H1 (cell line): ENCODE measurements around the gene BDP1. TPM values are rescaled to one million over a fixed set of nuclear protein-coding genes. Genes with fewer than 3 reads are reported as not detected.
"Not testable (repeated sequence)": the region's sequence is repeated elsewhere in the genome, so short reads cannot be mapped to it uniquely, and the experiment has no call there.

Experiments
- CTCF ChIA-PET: fragments of 300-600 bp; sonication (Branson Sonifier 250); formaldehyde crosslinking; loops from one replicate; lab custom pipeline; 2021; ENCODE audit not compliant: partially characterized antibody; lab: Charles Lee
- POLR2A ChIA-PET: fragments of 300-600 bp; sonication (Branson Sonifier 250); formaldehyde crosslinking; loops from one replicate; lab custom pipeline; 2021; ENCODE audit warnings: inconsistent platforms; ENCODE audit not compliant: partially characterized antibody; lab: Charles Lee
- DNase-seq, 2 experiments: peaks; one replicate each; pipeline versions ENCODE4 v3.0.0 to v3.0.0-alpha.2; 2010 to 2022; ENCODE audit warnings: low spot score in 2 of 2, low read depth in 1 of 2, mixed read lengths in 1 of 2
- FAIRE-seq: peaks from 2 replicates; lab custom pipeline; 2011; peaks lifted over from hg19 to GRCh38; lab: Jason Lieb, UNC
- H2AFZ ChIP-seq: 2 replicates; pipeline ENCODE4 v1.8.1; 2012; ENCODE audit warnings: low read length, inconsistent platforms
- H2AK5ac ChIP-seq: 2 replicates; pipeline ENCODE4 v1.6.1; 2013; ENCODE audit warnings: low read depth, low read length
- H2BK120ac ChIP-seq: replicated peaks from 2 replicates; pipeline ENCODE3; 2013; ENCODE audit warnings: low read depth, low read length, inconsistent platforms
- H2BK12ac ChIP-seq: 2 replicates; pipeline ENCODE4 v1.6.1; 2013; ENCODE audit warnings: low read depth, low read length
- H2BK15ac ChIP-seq: 2 replicates; pipeline ENCODE4 v1.6.1; 2013; ENCODE audit warnings: low read length
- H2BK20ac ChIP-seq: 2 replicates; pipeline ENCODE4 v1.6.1; 2013; ENCODE audit warnings: low read length
- H2BK5ac ChIP-seq: 2 replicates; pipeline ENCODE4 v1.6.1; 2013; ENCODE audit warnings: low read depth, low read length
- H3K14ac ChIP-seq: 2 replicates; pipeline ENCODE4 v1.6.1; 2013; ENCODE audit warnings: inconsistent platforms; ENCODE audit not compliant: insufficient read length
- H3K18ac ChIP-seq: 2 replicates; pipeline ENCODE4 v1.6.1; 2013; ENCODE audit warnings: low read length; ENCODE audit errors: extremely low read depth
- H3K23ac ChIP-seq: 2 replicates; pipeline ENCODE4 v1.6.1; 2013; ENCODE audit warnings: inconsistent platforms; ENCODE audit not compliant: insufficient read length
- H3K23me2 ChIP-seq: 2 replicates; pipeline ENCODE4 v1.6.1; 2013; ENCODE audit warnings: low read depth, low read length
- H3K27ac ChIP-seq: 2 replicates; pipeline ENCODE4 v1.6.1; 2011; ENCODE audit warnings: low read depth, low read length, inconsistent platforms
- H3K27me3 ChIP-seq, 4 experiments: replicated peaks in 1 of 4; 1 replicate in 1 of 4; 2 replicates in 3 of 4; pipeline versions ENCODE4 v1.6.1 to v1.8.1; 2011 to 2013; ENCODE audit warnings: low read length in 3 of 4, mild to moderate bottlenecking in 3 of 4, inconsistent platforms in 2 of 4, mixed read lengths in 2 of 4, moderate library complexity in 1 of 4; ENCODE audit not compliant: control insufficient read depth in 3 of 4, insufficient read depth in 3 of 4; ENCODE audit errors: extremely low read depth in 1 of 4
- H3K36me3 ChIP-seq, 4 experiments: 2 replicates each; pipeline versions ENCODE4 v1.6.1 to v1.8.1; 2011 to 2013; ENCODE audit warnings: mild to moderate bottlenecking in 4 of 4, low read length in 3 of 4, moderate library complexity in 2 of 4, control low read depth in 1 of 4, inconsistent platforms in 1 of 4; ENCODE audit not compliant: insufficient read depth in 4 of 4, control insufficient read depth in 2 of 4
- H3K4ac ChIP-seq: replicated peaks from 2 replicates; pipeline ENCODE3; 2013; ENCODE audit warnings: low read length, low read depth, mixed read lengths, inconsistent platforms; ENCODE audit not compliant: insufficient read length
- H3K4me1 ChIP-seq, 4 experiments: replicated peaks in 1 of 4; 1 replicate in 1 of 4; 2 replicates in 3 of 4; pipeline versions ENCODE4 v1.6.1 to v1.8.1; 2011 to 2013; ENCODE audit warnings: low read length in 3 of 4, inconsistent platforms in 2 of 4, mixed read lengths in 1 of 4; ENCODE audit not compliant: insufficient read depth in 4 of 4, control insufficient read depth in 3 of 4
- H3K4me2 ChIP-seq, 2 experiments: 2 replicates each; pipeline versions ENCODE4 v1.6.1 to v1.8.1; 2011 to 2013; ENCODE audit warnings: low read depth in 2 of 2, low read length in 2 of 2, control low read depth in 1 of 2, inconsistent platforms in 1 of 2, mild to moderate bottlenecking in 1 of 2; ENCODE audit not compliant: insufficient read depth in 1 of 2
- H3K4me3 ChIP-seq, 4 experiments: fragments of 200-600, 300-600 bp in 1 of 4; sonication (generic), shearing (Covaris generic), sonication (Bioruptor Twin) in 1 of 4; 2 replicates each; pipeline versions ENCODE4 v1.5.1 to v1.8.1; 2011 to 2016; ENCODE audit warnings: low read length in 4 of 4, low read depth in 3 of 4, control low read depth in 2 of 4, inconsistent platforms in 2 of 4, mild to moderate bottlenecking in 2 of 4, mixed read lengths in 1 of 4, moderate library complexity in 1 of 4; ENCODE audit not compliant: insufficient read depth in 2 of 4; ENCODE audit errors: extremely low read depth in 1 of 4
- H3K56ac ChIP-seq: replicated peaks from 2 replicates; pipeline ENCODE3; 2013; ENCODE audit warnings: low read depth, mild to moderate bottlenecking, mixed read lengths, low read length, inconsistent platforms; ENCODE audit not compliant: insufficient read length
- H3K79me1 ChIP-seq: 2 replicates; pipeline ENCODE4 v1.6.1; 2013; ENCODE audit warnings: low read depth, low read length, control low read depth
- H3K79me2 ChIP-seq, 2 experiments: 2 replicates each; pipeline versions ENCODE4 v1.6.1 to v1.8.1; 2012 to 2013; ENCODE audit warnings: low read length in 2 of 2, mild to moderate bottlenecking in 2 of 2, inconsistent platforms in 1 of 2; ENCODE audit not compliant: insufficient read depth in 2 of 2, control insufficient read depth in 1 of 2
- H3K9ac ChIP-seq, 4 experiments: replicated peaks in 1 of 4; 1 replicate in 1 of 4; 2 replicates in 3 of 4; pipeline versions ENCODE4 v1.6.1 to v1.8.1; 2011 to 2013; ENCODE audit warnings: low read depth in 3 of 4, low read length in 3 of 4, control low read depth in 2 of 4, mild to moderate bottlenecking in 2 of 4, moderate library complexity in 2 of 4, inconsistent platforms in 1 of 4; ENCODE audit errors: extremely low read depth in 1 of 4
- H3K9me3 ChIP-seq, 2 experiments: 2 replicates each; pipeline versions ENCODE4 v1.6.1 to v1.8.1; 2012 to 2013; ENCODE audit warnings: mild to moderate bottlenecking in 2 of 2, moderate library complexity in 2 of 2, control low read depth in 1 of 2, inconsistent platforms in 1 of 2, low read depth in 1 of 2, low read length in 1 of 2, mixed read lengths in 1 of 2; ENCODE audit not compliant: insufficient read depth in 2 of 2
- H4K20me1 ChIP-seq, 2 experiments: replicated peaks in 1 of 2; 2 replicates each; pipeline versions ENCODE3 to v1.8.1; 2011 to 2013; ENCODE audit warnings: inconsistent platforms in 2 of 2, low read length in 2 of 2, mild to moderate bottlenecking in 1 of 2; ENCODE audit not compliant: insufficient read depth in 2 of 2, control insufficient read depth in 1 of 2
- H4K5ac ChIP-seq: 2 replicates; pipeline ENCODE4 v1.6.1; 2013; ENCODE audit warnings: low read length, low read depth, mixed read lengths, inconsistent platforms; ENCODE audit not compliant: insufficient read length
- H4K8ac ChIP-seq: 2 replicates; pipeline ENCODE4 v1.8.0; 2013; ENCODE audit warnings: mild to moderate bottlenecking, moderate library complexity, low read length, inconsistent platforms; ENCODE audit not compliant: insufficient read depth; ENCODE audit errors: extremely low read depth
- H4K91ac ChIP-seq: replicated peaks from 2 replicates; pipeline ENCODE3; 2013; ENCODE audit warnings: low read length, mixed read lengths, inconsistent platforms; ENCODE audit not compliant: insufficient read length
- WGBS, 2 experiments: shearing (Covaris generic) in 1 of 2; methylation state at CpG; one replicate each; pipeline versions ENCODE4 v1.1.6 to v1.1.7; 2013 to 2015; ENCODE audit warnings: low lambda C conversion rate in 2 of 2, mixed read lengths in 2 of 2, inconsistent platforms in 1 of 2, low coverage in 1 of 2, missing lambda C conversion rate in 1 of 2; ENCODE audit not compliant: insufficient replicate concordance in 2 of 2, insufficient coverage in 1 of 2, insufficient read length in 1 of 2; ENCODE audit errors: extremely low coverage in 1 of 2, missing lambda C conversion rate in 1 of 2; 5-methylcytosine and 5-hydroxymethylcytosine counted together
- polyA plus RNA-seq, 7 experiments: library from polyadenylated mRNA; depleted of rRNA in 3 of 7; stranded (reverse) in 5 of 7; unstranded in 2 of 7; fragments of >200 nt in 5 of 7; fragments of 200-250 nt in 2 of 7; gene quantifications; 1 replicate in 5 of 7; 2 replicates in 1 of 7; 4 replicates in 1 of 7; pipeline versions ENCODE4 v1.2.1 to v1.2.3, GENCODE V29; 2011 to 2013; ENCODE audit warnings: missing spikeins in 2 of 7, mixed read lengths in 2 of 7
- total RNA-seq: library from RNA; stranded (reverse); fragmentation: NEBNext Ultra II Directional; extraction: Animal tissue kit (Norgen Biotek cat#: 25700); gene quantifications from 2 replicates; pipeline ENCODE4 v1.2.1, GENCODE V29; 2021

Gene BDP1
- total and polyA plus RNA-seq, 2 of the 8 experiments (the other 6 are each of a cell fraction or from before 2014, with no cell fraction given), result 4.7 to 32.1 TPM

GRCh38 chr5:71575588-71575987, 120.1 kb downstream of the BDP1 start:
- DNase-seq, H3K4ac ChIP-seq, H3K23me2 ChIP-seq, H3K27me3 ChIP-seq, H4K20me1 ChIP-seq, H2AK5ac ChIP-seq, H4K91ac ChIP-seq, H3K14ac ChIP-seq, H4K5ac ChIP-seq, CTCF ChIA-PET, H2BK12ac ChIP-seq, H2BK5ac ChIP-seq, H3K18ac ChIP-seq, H3K27ac ChIP-seq, H3K9ac ChIP-seq, H3K36me3 ChIP-seq, H4K8ac ChIP-seq, H3K23ac ChIP-seq, H3K4me3 ChIP-seq, H2BK15ac ChIP-seq, H3K79me1 ChIP-seq, H2BK20ac ChIP-seq, H3K4me1 ChIP-seq, H3K79me2 ChIP-seq, H3K56ac ChIP-seq, H2BK120ac ChIP-seq, H3K9me3 ChIP-seq, H2AFZ ChIP-seq, H3K4me2 ChIP-seq: not testable (repeated sequence)
- FAIRE-seq, result peak; percentile 28
- POLR2A ChIA-PET, result interaction anchor here (1.5 kb wide), 1 partner anchor 9 kb away, joined by 3 read pairs; no protein-coding TSS in a partner anchor
- 96% methylated on average over 4 of the region's 4 CpGs; no CpG with 5 or more reads in 1 of the 2 experiments for WGBS, 2 experiments
